Measurements from ENCODE around the gene ATG5. TPM values are rescaled to one million over a fixed set of nuclear protein-coding genes. Genes with fewer than 3 reads are reported as not detected.

ATG5 gene
- total RNA-seq, 3 donors from 2014 or later (not counting 1 experiment from before 2014, with no cell fraction given): 27.5 to 39.0 (median 35.4) TPM

DNA sequence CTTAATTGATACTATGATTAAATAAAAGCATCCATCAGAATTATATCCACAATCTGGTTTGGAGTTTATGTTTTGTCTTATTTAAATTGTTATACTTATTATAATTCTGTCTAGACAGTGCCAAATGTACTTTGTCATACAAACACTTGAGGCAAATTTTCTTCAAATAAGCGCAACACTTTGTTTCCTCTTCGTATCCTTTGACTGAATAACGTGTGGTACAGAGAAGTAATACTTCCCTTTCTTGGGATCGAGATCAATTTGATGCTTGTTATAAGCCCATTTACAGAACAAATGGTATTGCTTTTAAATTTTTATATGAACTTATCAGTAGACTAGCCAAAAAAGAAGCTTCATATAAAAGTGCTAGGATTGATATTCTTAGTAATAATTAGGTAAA, 111.0 kb downstream of the ATG5 start:
- intact Hi-C loops (cut with micrococcal nuclease): no loop called here
- H3K4me1 ChIP-seq (ENCODE audit: control insufficient read depth, insufficient read depth, low read length): no peaks in the 10 kb centered on the region
- 80% methylated on average over 3 of the region's 4 CpGs for WGBS (ENCODE audit: insufficient coverage)
- H3K4me3 ChIP-seq (ENCODE audit: low read length): no peak overlapping the region
- Mint-ChIP-seq H3K36me3 (no peaks in the 10 kb centered on the region), H3K4me3 (no peak overlapping the region), H3K4me1 (peaks cover 13 to 14% of the 10 kb centered on the region in 2 donors), H3K27ac (no peak overlapping the region), H3K27me3 (ENCODE audit: low read depth in 2 of 2) (no peaks in the 10 kb centered on the region), H3K9me3 (no peaks in the 10 kb centered on the region)
- no peaks in the 10 kb centered on the region for H3K9me3 ChIP-seq (ENCODE audit: control insufficient read depth, insufficient read depth, low read length)
- TF ChIP-seq, protein P1, sequence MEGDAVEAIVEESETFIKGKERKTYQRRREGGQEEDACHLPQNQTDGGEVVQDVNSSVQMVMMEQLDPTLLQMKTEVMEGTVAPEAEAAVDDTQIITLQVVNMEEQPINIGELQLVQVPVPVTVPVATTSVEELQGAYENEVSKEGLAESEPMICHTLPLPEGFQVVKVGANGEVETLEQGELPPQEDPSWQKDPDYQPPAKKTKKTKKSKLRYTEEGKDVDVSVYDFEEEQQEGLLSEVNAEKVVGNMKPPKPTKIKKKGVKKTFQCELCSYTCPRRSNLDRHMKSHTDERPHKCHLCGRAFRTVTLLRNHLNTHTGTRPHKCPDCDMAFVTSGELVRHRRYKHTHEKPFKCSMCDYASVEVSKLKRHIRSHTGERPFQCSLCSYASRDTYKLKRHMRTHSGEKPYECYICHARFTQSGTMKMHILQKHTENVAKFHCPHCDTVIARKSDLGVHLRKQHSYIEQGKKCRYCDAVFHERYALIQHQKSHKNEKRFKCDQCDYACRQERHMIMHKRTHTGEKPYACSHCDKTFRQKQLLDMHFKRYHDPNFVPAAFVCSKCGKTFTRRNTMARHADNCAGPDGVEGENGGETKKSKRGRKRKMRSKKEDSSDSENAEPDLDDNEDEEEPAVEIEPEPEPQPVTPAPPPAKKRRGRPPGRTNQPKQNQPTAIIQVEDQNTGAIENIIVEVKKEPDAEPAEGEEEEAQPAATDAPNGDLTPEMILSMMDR (IDR thresholded peaks at IDR 0.05): no peak
- no peak overlapping the region for H3K27ac ChIP-seq (ENCODE audit: low read length)
- DNase-seq (no peak), ATAC-seq (no peak)
- H3K27me3 ChIP-seq (ENCODE audit: control insufficient read depth, insufficient read depth, low read length): no peaks in the 10 kb centered on the region
- H3K36me3 ChIP-seq (ENCODE audit: control insufficient read depth, insufficient read depth, low read length): no peaks in the 10 kb centered on the region

DNA sequence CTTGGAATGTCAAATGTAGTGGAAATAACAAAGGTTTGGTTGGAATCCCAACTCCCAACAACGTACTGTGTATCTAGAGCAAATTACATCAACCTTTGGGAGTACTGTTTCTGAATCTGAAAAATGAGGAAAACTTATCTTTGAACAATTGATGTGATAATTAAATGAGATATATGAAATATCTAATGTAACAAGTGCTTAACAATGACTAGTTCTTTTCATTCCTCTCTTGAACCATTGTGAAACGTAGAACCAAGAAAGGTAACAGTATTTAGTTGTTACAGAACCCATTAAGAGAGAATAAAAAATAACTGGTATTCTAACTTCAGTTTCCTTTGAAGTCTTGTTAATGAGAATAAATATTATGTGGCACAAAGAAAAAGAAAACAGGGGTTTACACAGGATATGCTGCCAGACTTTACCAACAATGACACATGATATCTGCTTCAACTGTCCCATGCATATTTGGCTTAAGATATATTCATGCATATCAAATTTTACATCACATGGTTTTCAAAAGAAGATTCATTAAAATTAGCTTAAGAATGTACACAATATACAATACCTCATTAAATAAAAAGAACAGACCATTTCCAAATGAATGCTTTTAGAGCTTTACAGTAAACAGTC, 111.8 kb downstream of the ATG5 start:
- ATAC-seq (peak; percentile 42 to 67 (median 61)), DNase-seq (no peak)
- H3K4me1 Mint-ChIP-seq: peaks cover 13 to 19% of the 10 kb centered on the region in 2 donors
- no peak overlapping the region for H3K27ac ChIP-seq (ENCODE audit: low read length)
- no peaks in the 10 kb centered on the region for H3K27me3 Mint-ChIP-seq (ENCODE audit: low read depth in 2 of 2)
- no peaks in the 10 kb centered on the region for H3K9me3 Mint-ChIP-seq
- H3K36me3 ChIP-seq (ENCODE audit: control insufficient read depth, insufficient read depth, low read length): no peaks in the 10 kb centered on the region
- WGBS (ENCODE audit: insufficient coverage): 100% methylated on average over 1 of the region's 2 CpGs
- TF ChIP-seq, protein P1 (IDR thresholded peaks at IDR 0.05): no peak
- H3K4me3 ChIP-seq (ENCODE audit: low read length): no peak overlapping the region
- H3K9me3 ChIP-seq (ENCODE audit: control insufficient read depth, insufficient read depth, low read length): no peaks in the 10 kb centered on the region
- no peaks in the 10 kb centered on the region for H3K4me1 ChIP-seq (ENCODE audit: control insufficient read depth, insufficient read depth, low read length)
- intact Hi-C loops (cut with micrococcal nuclease): no loop called here
- H3K27ac Mint-ChIP-seq: peak overlapping the region in 1 of 2 donors; percentile 76
- H3K4me3 Mint-ChIP-seq: no peak overlapping the region
- no peaks in the 10 kb centered on the region for H3K36me3 Mint-ChIP-seq
- H3K27me3 ChIP-seq (ENCODE audit: control insufficient read depth, insufficient read depth, low read length): no peaks in the 10 kb centered on the region

DNA sequence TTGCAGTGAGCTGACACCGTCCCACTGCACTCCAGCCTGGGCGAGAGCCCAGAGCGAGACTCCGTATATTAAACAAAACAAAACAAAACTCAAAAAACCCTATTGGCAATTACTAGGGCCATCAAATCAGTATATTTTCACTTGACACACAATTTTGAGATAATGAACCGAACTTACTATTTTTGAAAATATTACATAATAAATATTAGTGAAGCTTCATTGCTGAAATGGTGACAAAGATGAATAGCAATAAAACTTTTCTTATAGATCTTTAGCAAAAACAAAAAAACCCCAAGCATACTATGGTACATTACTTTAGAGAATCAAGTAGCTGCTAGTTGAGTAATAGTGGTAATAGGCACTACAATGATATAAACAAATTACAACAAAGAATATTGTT, 113.0 kb downstream of the ATG5 start:
- intact Hi-C loops (cut with micrococcal nuclease): no loop called here
- H3K4me3 Mint-ChIP-seq: no peak overlapping the region
- no peak overlapping the region for H3K27ac Mint-ChIP-seq
- H3K4me3 ChIP-seq (ENCODE audit: low read length): no peak overlapping the region
- H3K4me1 ChIP-seq (ENCODE audit: control insufficient read depth, insufficient read depth, low read length): no peaks in the 10 kb centered on the region
- H3K27me3 Mint-ChIP-seq (ENCODE audit: low read depth in 2 of 2): no peaks in the 10 kb centered on the region
- H3K36me3 Mint-ChIP-seq: no peaks in the 10 kb centered on the region
- H3K9me3 ChIP-seq (ENCODE audit: control insufficient read depth, insufficient read depth, low read length): no peaks in the 10 kb centered on the region
- ATAC-seq: no peak
- H3K27me3 ChIP-seq (ENCODE audit: control insufficient read depth, insufficient read depth, low read length): no peaks in the 10 kb centered on the region
- H3K36me3 ChIP-seq (ENCODE audit: control insufficient read depth, insufficient read depth, low read length): no peaks in the 10 kb centered on the region
- DNase-seq: no peak
- H3K9me3 Mint-ChIP-seq: no peaks in the 10 kb centered on the region
- peaks cover 13 to 19% of the 10 kb centered on the region in 2 donors for H3K4me1 Mint-ChIP-seq
- H3K27ac ChIP-seq (ENCODE audit: low read length): no peak overlapping the region
- 97% methylated on average over 4 of the region's 5 CpGs for WGBS (ENCODE audit: insufficient coverage)
- TF ChIP-seq, protein P1 (IDR thresholded peaks at IDR 0.05): no peak

DNA sequence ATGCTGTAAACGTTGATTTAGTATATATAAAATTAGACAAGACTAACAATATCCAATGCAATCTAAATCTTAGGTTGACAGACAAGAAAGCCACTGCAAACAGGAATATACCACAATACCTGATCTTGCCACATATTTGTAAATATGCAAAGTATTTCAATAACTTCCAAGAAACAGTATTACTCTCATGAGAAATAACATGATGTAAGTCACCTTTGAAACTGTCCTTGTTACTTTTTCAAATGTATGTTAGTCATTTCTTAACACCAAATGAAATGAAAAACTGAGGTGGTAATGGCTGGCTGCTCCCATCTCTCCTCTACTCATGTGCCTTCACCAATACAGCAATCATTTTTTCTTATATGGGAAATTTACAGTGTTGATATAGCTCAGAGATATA, 118.7 kb downstream of the ATG5 start:
- peaks cover 19 to 21% of the 10 kb centered on the region in 2 donors for H3K4me1 Mint-ChIP-seq
- H3K27ac ChIP-seq (ENCODE audit: low read length): no peak overlapping the region
- no peak overlapping the region for H3K4me3 Mint-ChIP-seq
- no peak overlapping the region for H3K27ac Mint-ChIP-seq
- H3K27me3 ChIP-seq (ENCODE audit: control insufficient read depth, insufficient read depth, low read length): no peaks in the 10 kb centered on the region
- H3K9me3 ChIP-seq (ENCODE audit: control insufficient read depth, insufficient read depth, low read length): no peaks in the 10 kb centered on the region
- TF ChIP-seq, protein P1 (IDR thresholded peaks at IDR 0.05): no peak
- DNase-seq (no peak), ATAC-seq (no peak)
- no peaks in the 10 kb centered on the region for H3K27me3 Mint-ChIP-seq (ENCODE audit: low read depth in 2 of 2)
- no peaks in the 10 kb centered on the region for H3K36me3 ChIP-seq (ENCODE audit: control insufficient read depth, insufficient read depth, low read length)
- WGBS (ENCODE audit: insufficient coverage): no CpG with 5 or more reads among the region's 1 CpG
- H3K4me1 ChIP-seq (ENCODE audit: control insufficient read depth, insufficient read depth, low read length): no peaks in the 10 kb centered on the region
- intact Hi-C loops (cut with micrococcal nuclease): no loop called here
- no peaks in the 10 kb centered on the region for H3K9me3 Mint-ChIP-seq
- no peak overlapping the region for H3K4me3 ChIP-seq (ENCODE audit: low read length)
- H3K36me3 Mint-ChIP-seq: no peaks in the 10 kb centered on the region
